SK-N-SH (cell line): ENCODE measurements around the gene MCC. TPM values are rescaled to one million over a fixed set of nuclear protein-coding genes. Genes with fewer than 3 reads are reported as not detected.

ENCODE experiments used
- CTCF ChIA-PET: fragments of 300-600, 350-600 bp; formaldehyde crosslinking; extraction: SDS; loops from one replicate; lab custom pipeline; 2021; lab: Yijun Ruan, JAX
- POLR2A ChIA-PET: fragments of 350-600 bp; sonication (Branson Sonifier 250); formaldehyde crosslinking; extraction: SDS; loops from one replicate; lab custom pipeline; 2020; ENCODE audit warnings: antibody characterized with exemption, inconsistent platforms; lab: Yijun Ruan, JAX
- DNase-seq: peaks from one replicate; pipeline ENCODE4 v3.0.0; 2012
- H2AFZ ChIP-seq: fragments of 200-600 bp; sonication (generic); 2 replicates; pipeline ENCODE4 v1.8.1; 2016; ENCODE audit warnings: antibody characterized with exemption, mild to moderate bottlenecking, low read depth
- H3F3A ChIP-seq: fragments of 200-600 bp; sonication (generic); replicated peaks from 2 replicates; pipeline ENCODE3; 2016; ENCODE audit warnings: antibody characterized with exemption, mild to moderate bottlenecking; ENCODE audit not compliant: insufficient read depth
- H3K27ac ChIP-seq, 2 experiments: fragments of 200-500 bp in 1 of 2; fragments of 200-600 bp in 1 of 2; sonication (Bioruptor generic) in 1 of 2; sonication (generic), shearing (Covaris generic) in 1 of 2; 2 replicates each; pipeline versions ENCODE4 v1.5.1 to v1.6.1; 2014 to 2016; ENCODE audit warnings: low read depth in 2 of 2, inconsistent platforms in 1 of 2, low read length in 1 of 2, mild to moderate bottlenecking in 1 of 2, mixed read lengths in 1 of 2
- H3K27me3 ChIP-seq: fragments of 200-600 bp; sonication (generic), shearing (Covaris generic); 2 replicates; pipeline ENCODE4 v1.6.1; 2016; ENCODE audit warnings: mixed run types; ENCODE audit not compliant: insufficient read depth
- H3K36me3 ChIP-seq, 2 experiments: fragments of 200-500 bp in 1 of 2; fragments of 200-600 bp in 1 of 2; sonication (Bioruptor generic) in 1 of 2; sonication (generic) in 1 of 2; replicated peaks in 1 of 2; 2 replicates each; pipeline versions ENCODE3 to v1.5.1; 2014 to 2016; ENCODE audit warnings: low read length in 1 of 2, mild to moderate bottlenecking in 1 of 2; ENCODE audit not compliant: insufficient read depth in 2 of 2, control insufficient read depth in 1 of 2
- H3K4me1 ChIP-seq, 2 experiments: fragments of 200-500 bp in 1 of 2; fragments of 200-600 bp in 1 of 2; sonication (Bioruptor generic) in 1 of 2; sonication (generic), shearing (Covaris generic) in 1 of 2; 2 replicates each; pipeline versions ENCODE4 v1.5.1 to v1.6.1; 2014 to 2016; ENCODE audit warnings: low read depth in 1 of 2, low read length in 1 of 2, mixed run types in 1 of 2; ENCODE audit not compliant: insufficient read depth in 2 of 2, control insufficient read depth in 1 of 2
- H3K4me2 ChIP-seq: fragments of 200-600 bp; sonication (generic), shearing (Covaris generic); 2 replicates; pipeline ENCODE4 v1.6.1; 2017; ENCODE audit warnings: mixed run types
- H3K4me3 ChIP-seq, 2 experiments: fragments of 200-500 bp in 1 of 2; fragments of 200-600 bp in 1 of 2; sonication (Bioruptor generic) in 1 of 2; sonication (generic), shearing (Covaris generic) in 1 of 2; 2 replicates each; pipeline versions ENCODE4 v1.5.1 to v1.8.1; 2014 to 2016; ENCODE audit warnings: low read depth in 2 of 2, inconsistent platforms in 1 of 2, low read length in 1 of 2, mild to moderate bottlenecking in 1 of 2, mixed read lengths in 1 of 2, moderate library complexity in 1 of 2
- H3K79me2 ChIP-seq: fragments of 200-600 bp; sonication (generic); 2 replicates; pipeline ENCODE4 v1.8.1; 2017; ENCODE audit warnings: mild to moderate bottlenecking; ENCODE audit not compliant: insufficient read depth
- H3K9ac ChIP-seq: fragments of 200-600 bp; sonication (generic); 2 replicates; pipeline ENCODE4 v1.6.1; 2017; ENCODE audit warnings: mixed run types
- H3K9me2 ChIP-seq: fragments of 200-600 bp; sonication (generic); 2 replicates; pipeline ENCODE4 v1.6.1; 2017; ENCODE audit warnings: mixed run types
- H3K9me3 ChIP-seq: fragments of 200-600 bp; sonication (generic); 2 replicates; pipeline ENCODE4 v1.6.1; 2017; ENCODE audit warnings: mixed run types, mild to moderate bottlenecking, moderate library complexity
- H4K20me1 ChIP-seq: fragments of 200-600 bp; sonication (generic); 2 replicates; pipeline ENCODE4 v1.6.1; 2017; ENCODE audit warnings: mild to moderate bottlenecking, mixed run types; ENCODE audit not compliant: insufficient read depth
- CHD2 ChIP-seq: fragments of 150-350 bp; IDR thresholded peaks from 2 replicates; pipeline ENCODE4 v1.6.1; 2018; ENCODE audit warnings: low read length; ENCODE audit not compliant: partially characterized antibody
- GABPA ChIP-seq: IDR thresholded peaks from 2 replicates; pipeline ENCODE4 v1.4.0; 2012; ENCODE audit warnings: low read depth, mild to moderate bottlenecking
- GATA2 ChIP-seq: sonication (generic); formaldehyde crosslinking; IDR thresholded peaks from 2 replicates; pipeline ENCODE4 v1.5.0; 2020; ENCODE audit warnings: mild to moderate bottlenecking, missing genetic modification reagents
- IRF3 ChIP-seq: fragments of 150-350 bp; IDR thresholded peaks from 2 replicates; pipeline ENCODE4 v1.6.1; 2016; ENCODE audit warnings: mild to moderate bottlenecking, low read depth, low read length
- JUND ChIP-seq: IDR thresholded peaks from 2 replicates; pipeline ENCODE4 v1.4.0; 2012
- MEF2A ChIP-seq: IDR thresholded peaks from 2 replicates; pipeline ENCODE4 v1.4.0; 2012; ENCODE audit warnings: low read depth, borderline replicate concordance
- NRF1 ChIP-seq: IDR thresholded peaks from 2 replicates; pipeline ENCODE4 v1.6.1; 2012; ENCODE audit warnings: low read depth, mild to moderate bottlenecking, low read length
- RAD21 ChIP-seq: IDR thresholded peaks from 2 replicates; pipeline ENCODE4 v1.6.1; 2012; ENCODE audit warnings: mild to moderate bottlenecking, low read length
- RFX5 ChIP-seq: IDR thresholded peaks from 2 replicates; pipeline ENCODE4 v1.6.1; 2012; ENCODE audit warnings: mild to moderate bottlenecking, improper control_type of control experiment, low read length
- RXRA ChIP-seq: IDR thresholded peaks from 2 replicates; pipeline ENCODE4 v1.4.0; 2012; ENCODE audit warnings: low read depth, mild to moderate bottlenecking, borderline replicate concordance
- SIN3A ChIP-seq: IDR thresholded peaks from 2 replicates; pipeline ENCODE4 v1.6.1; 2012; ENCODE audit warnings: low read depth, mild to moderate bottlenecking, low read length, moderate library complexity, borderline replicate concordance
- TCF12 ChIP-seq: IDR thresholded peaks from 2 replicates; pipeline ENCODE4 v1.4.0; 2012
- ZBTB33 ChIP-seq: IDR thresholded peaks from 2 replicates; pipeline ENCODE4 v1.4.0; 2012; ENCODE audit warnings: low read depth, borderline replicate concordance
- WGBS: methylation state at CpG from one replicate; pipeline ENCODE4 v1.1.6; 2017; ENCODE audit warnings: low lambda C conversion rate; 5-methylcytosine and 5-hydroxymethylcytosine counted together
- polyA plus RNA-seq, 3 experiments: library from polyadenylated mRNA; depleted of rRNA; stranded (reverse); fragments of >200 nt; gene quantifications; 2 replicates each; pipeline ENCODE4 v1.2.3, GENCODE V29; 2012

MCC gene
- polyA plus RNA-seq, 1 of the 3 experiments (the other 2 are of a cell fraction): 3.6 TPM

- TF ChIP-seq ZBTB33 (no peak), JUND (no peak), CHD2 (no peak), RFX5 (no peak)
These were observed 158.3 kb downstream of the MCC start (continued) for GRCh38 chr5:113329981-113330380.

GRCh38 chr5:113325054-113325453 lies 163.2 kb downstream of the MCC start:
- Histone ChIP-seq H3K9me2 (no peaks in the 10 kb centered on the region), H3K9me3 (no peaks in the 10 kb centered on the region), H3K4me3 (no peak overlapping the region), H3K79me2 (no peaks in the 10 kb centered on the region), H2AFZ (no peak overlapping the region), H3F3A (no peaks in the 10 kb centered on the region), H3K27ac (no peak overlapping the region), H3K4me1 (no peaks in the 10 kb centered on the region; a peak in 1 of 4 replicates), H3K4me2 (no peak overlapping the region), H4K20me1 (no peaks in the 10 kb centered on the region), H3K36me3 (no peaks in the 10 kb centered on the region), H3K9ac (no peak overlapping the region), H3K27me3 (no peaks in the 10 kb centered on the region)
- 88% methylated on average over 4 of the region's 4 CpGs for WGBS
- TF ChIP-seq IRF3 (no peak), RXRA (no peak), MEF2A (no peak), JUND (no peak), GABPA (no peak), GATA2 (CRISPR knock-in tag) (no peak), NRF1 (no peak), TCF12 (no peak), ZBTB33 (no peak), RAD21 (no peak), SIN3A (no peak)
- no peak for DNase-seq
- CTCF ChIA-PET: no interaction called here
- POLR2A ChIA-PET: no interaction called here
